Right lobe of liver (tissue), 6 donors: ENCODE measurements around the gene FARS2. TPM values are rescaled to one million over a fixed set of nuclear protein-coding genes. Genes with fewer than 3 reads are reported as not detected.

Experiments
- ATAC-seq, 4 donors: fragments of 200-7000 bp; cut with Tn5 transposase; one replicate each; pipeline ENCODE4 v1.9.1; 2020; ENCODE audit warnings: mild to moderate bottlenecking in 4 of 4, moderate library complexity in 4 of 4
- DNase-seq, 3 donors: peaks; one replicate each; pipeline ENCODE4 v3.0.0-alpha.2; 2020
- H3K27ac ChIP-seq, 3 donors: fragments of 200-600 bp; one replicate each; pipeline ENCODE4 v1.8.0; 2022
- H3K27me3 ChIP-seq, 2 donors: fragments of 200-600 bp; one replicate each; pipeline ENCODE4 v1.8.0; 2022
- H3K36me3 ChIP-seq, 4 donors: fragments of 200-600 bp; sonication (generic) in 1 of 4; one replicate each; pipeline versions ENCODE4 v1.5.1 to v1.8.0; 2017 to 2022; ENCODE audit warnings: control low read depth in 1 of 4
- H3K4me1 ChIP-seq, 4 donors: fragments of 200-600 bp; sonication (generic) in 1 of 4; one replicate each; pipeline versions ENCODE4 v1.5.1 to v1.8.0; 2017 to 2022; ENCODE audit warnings: control low read depth in 1 of 4
- H3K4me3 ChIP-seq, 3 donors: fragments of 200-600 bp; one replicate each; pipeline ENCODE4 v1.8.0; 2022
- H3K9me3 ChIP-seq, 4 donors: fragments of 200-600 bp; sonication (generic) in 1 of 4; one replicate each; pipeline versions ENCODE4 v1.5.1 to v1.8.0; 2017 to 2022; ENCODE audit warnings: control low read depth in 1 of 4
- POLR2A ChIP-seq: fragments of 450-650 bp; IDR thresholded peaks from one replicate; pipeline ENCODE4 v1.6.1; 2017; ENCODE audit warnings: antibody characterized with exemption, mild to moderate bottlenecking
- WGBS: methylation state at CpG from one replicate; pipeline ENCODE4 v1.1.6; 2018; ENCODE audit warnings: low coverage, low lambda C conversion rate; ENCODE audit not compliant: insufficient coverage; ENCODE audit errors: missing lambda C conversion rate; 5-methylcytosine and 5-hydroxymethylcytosine counted together
- intact Hi-C, 2 donors: fragments of 100-400 bp; cut with DNase I; formaldehyde crosslinking; loops; one replicate each; pipeline versions ENCODE4 v1.11.2 to v1.14.1; 2022
- total RNA-seq, 6 experiments: library from RNA; depleted of rRNA in 2 of 6; stranded (reverse); fragments of >200 nt in 2 of 6; fragmentation: NEBNext Ultra II Directional in 3 of 6; extraction: Animal tissue kit (Norgen Biotek cat#: 25700) in 3 of 6; gene quantifications; one replicate each; pipeline versions ENCODE4 v1.1.0 to v1.2.4, GENCODE V29; 2016 to 2023
- TF ChIP-seq, protein P1 (sequence below), 4 donors: fragments of 200-600 bp in 3 of 4; fragments of 450-650 bp in 1 of 4; IDR thresholded peaks; one replicate each; pipeline versions ENCODE4 v1.5.1 to v1.8.0; 2016 to 2022; ENCODE audit warnings: antibody characterized with exemption in 4 of 4, mild to moderate bottlenecking in 2 of 4
- donor health status: DM: no; HTN: yes; CAD: no.
- donor health status: DM: no; HTN: no; CAD: no.
- donor health status: DM: no; HTN: no; CAD: no.
- donor health status: DM: no; HTN: yes; CAD: no.
- donor health status: DM: no; HTN: yes; CAD: no.

FARS2 gene
- total RNA-seq, 6 experiments from 2014 or later: 7.2 to 12.9 (median 11.7) TPM

GRCh38 chr6:5589422-5590141 lies 328.3 kb downstream of the FARS2 start:
- Histone ChIP-seq H3K27ac (no peak overlapping the region), H3K4me3 (no peak overlapping the region)
- intact Hi-C loops: no loop called here

GRCh38 chr6:5590187-5590586 lies 328.9 kb downstream of the FARS2 start:
- Histone ChIP-seq H3K9me3 (no peaks in the 10 kb centered on the region), H3K27ac (no peak overlapping the region), H3K4me1 (no peaks in the 10 kb centered on the region), H3K4me3 (no peak overlapping the region), H3K36me3 (no peaks in the 10 kb centered on the region), H3K27me3 (no peaks in the 10 kb centered on the region)
- DNase-seq: no peak
- ATAC-seq: no peak
- no CpG with 5 or more reads among the region's 5 CpGs for WGBS
- intact Hi-C loops: no loop called here
- TF ChIP-seq, protein P1, sequence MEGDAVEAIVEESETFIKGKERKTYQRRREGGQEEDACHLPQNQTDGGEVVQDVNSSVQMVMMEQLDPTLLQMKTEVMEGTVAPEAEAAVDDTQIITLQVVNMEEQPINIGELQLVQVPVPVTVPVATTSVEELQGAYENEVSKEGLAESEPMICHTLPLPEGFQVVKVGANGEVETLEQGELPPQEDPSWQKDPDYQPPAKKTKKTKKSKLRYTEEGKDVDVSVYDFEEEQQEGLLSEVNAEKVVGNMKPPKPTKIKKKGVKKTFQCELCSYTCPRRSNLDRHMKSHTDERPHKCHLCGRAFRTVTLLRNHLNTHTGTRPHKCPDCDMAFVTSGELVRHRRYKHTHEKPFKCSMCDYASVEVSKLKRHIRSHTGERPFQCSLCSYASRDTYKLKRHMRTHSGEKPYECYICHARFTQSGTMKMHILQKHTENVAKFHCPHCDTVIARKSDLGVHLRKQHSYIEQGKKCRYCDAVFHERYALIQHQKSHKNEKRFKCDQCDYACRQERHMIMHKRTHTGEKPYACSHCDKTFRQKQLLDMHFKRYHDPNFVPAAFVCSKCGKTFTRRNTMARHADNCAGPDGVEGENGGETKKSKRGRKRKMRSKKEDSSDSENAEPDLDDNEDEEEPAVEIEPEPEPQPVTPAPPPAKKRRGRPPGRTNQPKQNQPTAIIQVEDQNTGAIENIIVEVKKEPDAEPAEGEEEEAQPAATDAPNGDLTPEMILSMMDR (IDR thresholded peaks at IDR 0.05): no peak
- no peak for TF ChIP-seq POLR2A

More at GRCh38 chr6:5589422-5590141, 328.3 kb downstream of the FARS2 start:
- no peak for TF ChIP-seq POLR2A
- DNase-seq (no peak), ATAC-seq (no peak)
- Histone ChIP-seq H3K36me3 (no peaks in the 10 kb centered on the region), H3K4me1 (no peaks in the 10 kb centered on the region), H3K9me3 (no peaks in the 10 kb centered on the region), H3K27me3 (no peaks in the 10 kb centered on the region)
- WGBS: 92% methylated on average over 7 of the region's 7 CpGs

GRCh38 chr6:5592886-5593519 lies 331.7 kb downstream of the FARS2 start:
- H3K9me3 ChIP-seq: no peaks in the 10 kb centered on the region
- intact Hi-C loops: no loop called here
- no peaks in the 10 kb centered on the region for H3K27me3 ChIP-seq
- H3K4me3 ChIP-seq: no peak overlapping the region
- 91% methylated on average over 7 of the region's 17 CpGs for WGBS
- H3K36me3 ChIP-seq: no peaks in the 10 kb centered on the region
- TF ChIP-seq, protein P1 (IDR thresholded peaks at IDR 0.05): no peak
- no peak for TF ChIP-seq POLR2A
- H3K27ac ChIP-seq: no peak overlapping the region
- H3K4me1 ChIP-seq: no peaks in the 10 kb centered on the region
- ATAC-seq: no peak
- no peak for DNase-seq

DNA sequence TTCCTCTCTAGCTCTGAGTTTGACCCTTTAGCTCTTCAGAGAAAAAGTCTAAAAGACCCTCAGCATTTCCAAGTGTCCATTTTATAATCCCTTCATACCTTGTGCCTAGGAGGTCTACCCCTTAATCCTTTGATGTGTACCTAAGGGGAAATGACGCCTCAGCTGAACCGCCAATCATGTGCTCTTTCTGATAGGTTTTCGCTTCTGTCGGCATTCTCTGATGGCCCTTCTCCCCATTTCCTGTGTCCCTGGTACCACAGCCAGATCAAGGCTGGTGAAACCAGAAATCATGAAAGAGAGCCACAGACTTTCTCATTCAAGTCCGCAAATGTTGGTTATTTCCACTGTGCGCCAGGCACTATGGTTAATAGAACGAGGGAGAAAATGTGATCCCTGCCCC lies 333.9 kb downstream of the FARS2 start:
- Histone ChIP-seq H3K4me3 (no peak overlapping the region), H3K27me3 (no peaks in the 10 kb centered on the region), H3K9me3 (no peaks in the 10 kb centered on the region), H3K4me1 (no peaks in the 10 kb centered on the region), H3K27ac (no peak overlapping the region), H3K36me3 (no peaks in the 10 kb centered on the region)
- DNase-seq (no peak), ATAC-seq (no peak)
- intact Hi-C loops: no loop called here
- WGBS: 97% methylated on average over 7 of the region's 7 CpGs
- TF ChIP-seq POLR2A: no peak
- TF ChIP-seq, protein P1 (IDR thresholded peaks at IDR 0.05): no peak

DNA sequence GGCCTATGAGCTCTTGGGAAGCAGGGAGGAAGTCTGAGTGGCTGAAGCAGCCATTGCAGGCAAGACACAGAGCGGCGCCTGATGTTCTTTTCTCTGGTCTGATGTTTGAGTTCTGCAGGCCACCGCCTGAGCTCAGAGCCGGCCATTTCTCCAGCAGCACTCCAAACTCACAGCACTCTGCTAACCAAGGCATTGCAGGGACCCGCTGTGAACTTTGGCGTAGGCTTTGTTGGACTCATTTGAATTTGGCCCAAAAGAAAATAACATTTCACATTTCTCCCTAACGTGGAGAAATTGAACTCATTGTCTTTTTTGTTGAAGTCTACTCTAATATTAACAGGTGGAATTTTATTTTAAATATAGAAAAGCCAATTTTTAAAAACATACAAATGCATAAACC lies 336.1 kb downstream of the FARS2 start:
- H3K27ac ChIP-seq: no peak overlapping the region
- H3K27me3 ChIP-seq: no peaks in the 10 kb centered on the region
- H3K4me1 ChIP-seq: no peaks in the 10 kb centered on the region
- DNase-seq (no peak), ATAC-seq (no peak)
- H3K36me3 ChIP-seq: no peaks in the 10 kb centered on the region
- intact Hi-C loops: no loop called here
- TF ChIP-seq, protein P1 (IDR thresholded peaks at IDR 0.05): no peak
- no peak for TF ChIP-seq POLR2A
- H3K4me3 ChIP-seq: no peak overlapping the region
- no peaks in the 10 kb centered on the region for H3K9me3 ChIP-seq
- WGBS: 86% methylated on average over 3 of the region's 7 CpGs
